Endothelial cell of umbilical vein (primary cell): Measurements from ENCODE around the gene MAML1. TPM values are rescaled to one million over a fixed set of nuclear protein-coding genes. Genes with fewer than 3 reads are reported as not detected.
"Not testable (repeated sequence)": the region's sequence is repeated elsewhere in the genome, so short reads cannot be mapped to it uniquely, and the experiment has no call there.

Experiments
- BruUV-seq: library from RNA; stranded (reverse); fragments of 400-500 nt; replicated peaks from 2 replicates; lab custom pipeline; 2021; lab: Mats Ljungman, UMichigan
- CTCF ChIA-PET: fragments of 300-600, 350-600 bp; sonication (Branson Sonifier 250); formaldehyde crosslinking; loops from one replicate; lab custom pipeline; 2021; ENCODE audit warnings: antibody characterized with exemption, inconsistent platforms; lab: Charles Lee
- POLR2A ChIA-PET: fragments of 300-600, 350-600 bp; sonication (Branson Sonifier 250); formaldehyde crosslinking; loops from one replicate; lab custom pipeline; 2021; ENCODE audit warnings: antibody characterized with exemption, inconsistent platforms; lab: Charles Lee
- DNase-seq: peaks from one replicate; pipeline ENCODE4 v3.0.0-alpha.2; 2011; ENCODE audit warnings: low read depth, low spot score
- FAIRE-seq: peaks from 2 replicates; lab custom pipeline; 2011; peaks lifted over from hg19 to GRCh38; lab: Jason Lieb, UNC
- H2AFZ ChIP-seq: 2 replicates; pipeline ENCODE4 v1.6.0; 2012; ENCODE audit warnings: low read depth, low read length, control low read depth, inconsistent platforms
- H3K27ac ChIP-seq: 2 replicates; pipeline ENCODE4 v1.5.1; 2011; ENCODE audit warnings: low read depth, mild to moderate bottlenecking, control low read depth, low read length, moderate library complexity; ENCODE audit not compliant: insufficient read depth
- H3K27me3 ChIP-seq, 2 experiments: 2 replicates each; pipeline versions ENCODE4 v1.6.0 to v1.6.1; 2011; ENCODE audit warnings: low read length in 2 of 2, mixed read lengths in 1 of 2; ENCODE audit not compliant: control insufficient read depth in 2 of 2, insufficient read depth in 2 of 2
- H3K36me3 ChIP-seq, 2 experiments: 2 replicates in 1 of 2; 3 replicates in 1 of 2; pipeline ENCODE4 v1.5.1; 2011; ENCODE audit warnings: low read length in 2 of 2, mild to moderate bottlenecking in 1 of 2, moderate library complexity in 1 of 2; ENCODE audit not compliant: control insufficient read depth in 2 of 2, insufficient read depth in 2 of 2; ENCODE audit errors: extremely low read depth in 1 of 2
- H3K4me1 ChIP-seq: 3 replicates; pipeline ENCODE4 v1.5.1; 2011; ENCODE audit warnings: mild to moderate bottlenecking, low read length; ENCODE audit not compliant: control insufficient read depth, insufficient read depth; ENCODE audit errors: extremely low read depth
- H3K4me2 ChIP-seq: 2 replicates; pipeline ENCODE4 v1.6.1; 2011; ENCODE audit warnings: low read length, control low read depth, mixed read lengths; ENCODE audit not compliant: insufficient read depth
- H3K4me3 ChIP-seq, 3 experiments: fragments of 200-600 bp in 1 of 3; sonication (generic), shearing (Covaris generic) in 1 of 3; replicated peaks in 1 of 3; 2 replicates each; pipeline ENCODE4 v1.5.1; 2011 to 2016; ENCODE audit warnings: control low read depth in 3 of 3, low read length in 3 of 3, mild to moderate bottlenecking in 2 of 3, inconsistent platforms in 1 of 3, low read depth in 1 of 3, moderate library complexity in 1 of 3; ENCODE audit not compliant: insufficient read depth in 1 of 3
- H3K79me2 ChIP-seq: 2 replicates; pipeline ENCODE4 v1.6.0; 2012; ENCODE audit warnings: low read length, inconsistent platforms; ENCODE audit not compliant: control insufficient read depth, insufficient read depth
- H3K9ac ChIP-seq: replicated peaks from 2 replicates; pipeline ENCODE3; 2011; ENCODE audit warnings: low read length, control low read depth; ENCODE audit not compliant: insufficient read depth; ENCODE audit errors: extremely low read depth
- H3K9me1 ChIP-seq: replicated peaks from 3 replicates; pipeline ENCODE4 v1.6.0; 2011; ENCODE audit warnings: mild to moderate bottlenecking, low read length; ENCODE audit not compliant: control insufficient read depth, insufficient read depth; ENCODE audit errors: extremely low read depth
- H3K9me3 ChIP-seq: replicated peaks from 2 replicates; pipeline ENCODE4 v1.5.1; 2012; ENCODE audit warnings: low read length, inconsistent platforms; ENCODE audit not compliant: control insufficient read depth, insufficient read depth
- H4K20me1 ChIP-seq: replicated peaks from 2 replicates; pipeline ENCODE3; 2011; ENCODE audit warnings: mild to moderate bottlenecking, low read length; ENCODE audit not compliant: control insufficient read depth, insufficient read depth; ENCODE audit errors: extremely low read depth
- EZH2 ChIP-seq: IDR thresholded peaks from 2 replicates; pipeline ENCODE4 v1.6.1; 2012; ENCODE audit warnings: borderline replicate concordance, low read depth, mild to moderate bottlenecking, moderate library complexity, low read length, inconsistent platforms; ENCODE audit not compliant: severe bottlenecking
- FOS ChIP-seq: IDR thresholded peaks from 2 replicates; pipeline ENCODE4 v1.6.1; 2011; ENCODE audit warnings: mild to moderate bottlenecking, low read length, moderate library complexity, borderline replicate concordance; ENCODE audit not compliant: insufficient read depth
- POLR2A ChIP-seq: IDR thresholded peaks from 2 replicates; pipeline ENCODE4 v1.6.1; 2012; ENCODE audit warnings: low read depth, mild to moderate bottlenecking, control low read depth, low read length
- POLR2AphosphoS5 ChIP-seq: IDR thresholded peaks from 2 replicates; pipeline ENCODE4 v1.6.1; 2012; ENCODE audit warnings: low read depth, mild to moderate bottlenecking, control low read depth, low read length, moderate library complexity; ENCODE audit not compliant: insufficient read depth
- dilution Hi-C: fragments of 300-500 bp; cut with MboI; formaldehyde crosslinking; loops from one replicate; pipeline ENCODE4 v1.15.0; 2019; ENCODE audit warnings: low sequenced_read_pairs; ENCODE audit not compliant: extremely low pct_ligation_motif_present
- intact Hi-C: fragments of 100-400 bp; cut with micrococcal nuclease; formaldehyde crosslinking; loops from one replicate; pipeline ENCODE4 v1.10.0; 2022
- polyA plus RNA-seq, 4 experiments: library from polyadenylated mRNA; depleted of rRNA in 3 of 4; stranded (reverse) in 3 of 4; unstranded in 1 of 4; fragments of >200 nt; gene quantifications; 2 replicates each; pipeline versions ENCODE4 v1.2.1 to v1.2.3, GENCODE V29; 2011 to 2012; ENCODE audit warnings: missing spikeins in 1 of 4
- total RNA-seq: library from RNA; stranded (reverse); gene quantifications from 2 replicates; pipeline ENCODE4 v1.2.3, GENCODE V29; 2021
- TF ChIP-seq, protein P1 (sequence below), 2 donors: IDR thresholded peaks; 1 replicate in 1 of 2; 2 replicates in 1 of 2; pipeline ENCODE4 v1.5.1; 2011; ENCODE audit warnings: low read length in 2 of 2, mild to moderate bottlenecking in 2 of 2, moderate library complexity in 2 of 2, control low read depth in 1 of 2, inconsistent platforms in 1 of 2, low read depth in 1 of 2; ENCODE audit not compliant: insufficient read depth in 1 of 2; ENCODE audit errors: extremely low read depth in 1 of 2

Gene MAML1
- total and polyA plus RNA-seq, 2 donors (not counting 3 experiments of a cell fraction or from before 2014, with no cell fraction given), result 12.4 to 29.0 TPM

DNA sequence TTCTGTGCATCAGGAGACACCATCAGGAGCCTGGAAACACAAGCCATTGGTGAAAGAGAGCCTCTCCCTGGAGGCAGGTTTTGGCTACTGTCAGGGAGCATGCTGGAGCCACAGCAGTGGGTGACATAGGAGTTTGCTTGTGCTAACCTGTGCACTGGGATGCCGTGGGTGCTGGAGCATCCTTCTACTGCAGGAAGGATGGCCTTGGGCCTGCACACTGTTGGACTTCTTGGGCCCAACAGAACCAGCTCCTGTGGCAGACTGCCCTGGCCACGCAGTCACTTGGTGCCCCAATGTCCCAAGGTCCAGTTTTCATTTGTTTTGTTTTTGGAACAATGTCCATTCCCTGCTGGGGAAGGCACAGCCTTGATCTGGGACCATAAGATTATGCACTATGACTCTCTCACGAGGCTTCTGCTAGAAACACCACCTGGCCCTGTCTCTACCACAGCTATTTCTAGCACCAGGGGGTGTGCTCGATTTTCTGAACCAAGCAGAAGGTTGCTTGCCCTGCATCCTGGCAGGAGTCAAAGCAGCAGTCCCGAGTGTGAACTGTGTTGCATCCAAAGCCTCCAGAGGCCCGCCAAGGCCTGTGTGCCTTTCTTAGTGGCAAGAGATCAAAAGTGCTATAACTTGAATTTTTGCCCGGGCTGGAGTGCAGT, 55.7 kb downstream of the MAML1 start:
- dilution Hi-C loops, result no loop called here

GRCh38 chr5:179789278-179789677, 56.7 kb downstream of the MAML1 start:
- FAIRE-seq, H3K79me2 ChIP-seq, POLR2A ChIA-PET, H3K9me1 ChIP-seq, H4K20me1 ChIP-seq, H3K4me2 ChIP-seq, DNase-seq, H2AFZ ChIP-seq, H3K4me1 ChIP-seq, H3K9ac ChIP-seq, H3K27me3 ChIP-seq, H3K27ac ChIP-seq, H3K4me3 ChIP-seq, dilution Hi-C loops, intact Hi-C loops, H3K9me3 ChIP-seq, H3K36me3 ChIP-seq, BruUV-seq: not testable (repeated sequence)
- CTCF ChIA-PET, result interaction anchor here (0.7 to 1.3 kb wide), 2 partner anchors 9 to 12 kb away, joined by 3 read pairs; no protein-coding TSS in a partner anchor

More for the DNA sequence above, 55.7 kb downstream of the MAML1 start:
- Histone ChIP-seq H3K9me1 (no peaks in the 10 kb centered on the region), H2AFZ (no peak overlapping the region), H3K27me3 (no peaks in the 10 kb centered on the region), H3K4me2 (no peak overlapping the region), H3K36me3 (no peaks in the 10 kb centered on the region), H3K27ac (no peak overlapping the region), H3K4me3 (no peak overlapping the region), H3K79me2 (no peaks in the 10 kb centered on the region), H3K9me3 (no peaks in the 10 kb centered on the region), H3K4me1 (no peaks in the 10 kb centered on the region), H3K9ac (no peak overlapping the region), H4K20me1 (no peaks in the 10 kb centered on the region)
- POLR2A ChIA-PET, result no interaction called here
- intact Hi-C loops, result no loop called here
- no TSS peak for BruUV-seq
- no peak for FAIRE-seq
- TF ChIP-seq POLR2AphosphoS5, result no peak
- TF ChIP-seq POLR2A, result no peak
- TF ChIP-seq EZH2, result no peak
- TF ChIP-seq, protein P1, sequence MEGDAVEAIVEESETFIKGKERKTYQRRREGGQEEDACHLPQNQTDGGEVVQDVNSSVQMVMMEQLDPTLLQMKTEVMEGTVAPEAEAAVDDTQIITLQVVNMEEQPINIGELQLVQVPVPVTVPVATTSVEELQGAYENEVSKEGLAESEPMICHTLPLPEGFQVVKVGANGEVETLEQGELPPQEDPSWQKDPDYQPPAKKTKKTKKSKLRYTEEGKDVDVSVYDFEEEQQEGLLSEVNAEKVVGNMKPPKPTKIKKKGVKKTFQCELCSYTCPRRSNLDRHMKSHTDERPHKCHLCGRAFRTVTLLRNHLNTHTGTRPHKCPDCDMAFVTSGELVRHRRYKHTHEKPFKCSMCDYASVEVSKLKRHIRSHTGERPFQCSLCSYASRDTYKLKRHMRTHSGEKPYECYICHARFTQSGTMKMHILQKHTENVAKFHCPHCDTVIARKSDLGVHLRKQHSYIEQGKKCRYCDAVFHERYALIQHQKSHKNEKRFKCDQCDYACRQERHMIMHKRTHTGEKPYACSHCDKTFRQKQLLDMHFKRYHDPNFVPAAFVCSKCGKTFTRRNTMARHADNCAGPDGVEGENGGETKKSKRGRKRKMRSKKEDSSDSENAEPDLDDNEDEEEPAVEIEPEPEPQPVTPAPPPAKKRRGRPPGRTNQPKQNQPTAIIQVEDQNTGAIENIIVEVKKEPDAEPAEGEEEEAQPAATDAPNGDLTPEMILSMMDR (IDR thresholded peaks at IDR 0.05; ENCODE audit: extremely low read depth in 1 of 2, insufficient read depth in 1 of 2, low read depth in 1 of 2, low read length in 2 of 2), result no peak
- no peak for TF ChIP-seq FOS
- DNase-seq, result no peak
- CTCF ChIA-PET, result interaction anchor here (1.2 to 1.4 kb wide), 4 partner anchors 8 to 26 kb away, joined by 3 to 4 read pairs (median 3); no protein-coding TSS in a partner anchor
